ENCODE data around the gene PHACTR2. TPM values are rescaled to one million over a fixed set of nuclear protein-coding genes. Genes with fewer than 3 reads are reported as not detected.

PHACTR2 gene
- total and polyA plus RNA-seq, 2 of the 13 experiments (the other 11 are each of a cell fraction or from before 2014, with no cell fraction given): 11.3 to 28.2 TPM

DNA sequence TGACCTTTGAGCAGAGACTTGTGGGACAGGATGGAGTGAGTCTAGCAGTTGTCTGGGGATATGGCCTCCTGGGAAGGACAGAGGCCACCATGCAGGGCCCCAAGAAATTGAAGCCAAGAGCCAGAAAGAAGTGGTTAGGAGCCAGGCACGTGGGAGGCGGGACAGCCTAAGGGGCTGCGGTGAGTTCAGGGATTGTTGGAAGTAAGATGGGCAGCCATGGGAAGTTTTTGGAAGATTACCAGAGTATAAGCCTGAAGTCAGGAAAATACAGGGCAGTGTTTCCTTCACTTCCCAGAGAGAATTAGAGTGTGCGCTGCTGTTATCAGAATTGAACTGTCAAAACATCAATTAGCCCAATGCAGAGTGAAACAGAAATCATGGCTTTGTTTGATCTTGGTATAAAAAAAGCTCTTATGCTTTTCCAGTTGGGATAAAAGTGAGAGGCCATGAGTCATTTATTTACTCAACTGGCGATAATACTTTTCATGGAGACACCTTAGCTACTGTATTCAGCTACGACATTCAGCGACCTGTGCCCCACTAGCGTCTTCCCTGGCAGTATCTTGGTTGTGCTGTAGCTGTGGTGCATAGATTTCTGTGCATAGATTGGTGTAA, 66.9 kb downstream of the PHACTR2 start (continued):
- TF ChIP-seq, protein P1, sequence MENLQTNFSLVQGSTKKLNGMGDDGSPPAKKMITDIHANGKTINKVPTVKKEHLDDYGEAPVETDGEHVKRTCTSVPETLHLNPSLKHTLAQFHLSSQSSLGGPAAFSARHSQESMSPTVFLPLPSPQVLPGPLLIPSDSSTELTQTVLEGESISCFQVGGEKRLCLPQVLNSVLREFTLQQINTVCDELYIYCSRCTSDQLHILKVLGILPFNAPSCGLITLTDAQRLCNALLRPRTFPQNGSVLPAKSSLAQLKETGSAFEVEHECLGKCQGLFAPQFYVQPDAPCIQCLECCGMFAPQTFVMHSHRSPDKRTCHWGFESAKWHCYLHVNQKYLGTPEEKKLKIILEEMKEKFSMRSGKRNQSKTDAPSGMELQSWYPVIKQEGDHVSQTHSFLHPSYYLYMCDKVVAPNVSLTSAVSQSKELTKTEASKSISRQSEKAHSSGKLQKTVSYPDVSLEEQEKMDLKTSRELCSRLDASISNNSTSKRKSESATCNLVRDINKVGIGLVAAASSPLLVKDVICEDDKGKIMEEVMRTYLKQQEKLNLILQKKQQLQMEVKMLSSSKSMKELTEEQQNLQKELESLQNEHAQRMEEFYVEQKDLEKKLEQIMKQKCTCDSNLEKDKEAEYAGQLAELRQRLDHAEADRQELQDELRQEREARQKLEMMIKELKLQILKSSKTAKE (CRISPR knock-in tag; IDR thresholded peaks at IDR 0.05; ENCODE audit: borderline replicate concordance): no peak
- TF ChIP-seq CBX5 (CRISPR knock-in tag; IDR thresholded peaks at IDR 0.05; ENCODE audit: borderline replicate concordance): no peak
- TF ChIP-seq SCMH1 (CRISPR knock-in tag; IDR thresholded peaks at IDR 0.05; ENCODE audit: borderline replicate concordance): no peak
- no peak for TF ChIP-seq SATB2 (CRISPR knock-in tag; IDR thresholded peaks at IDR 0.05)
- TF ChIP-seq, protein P2, sequence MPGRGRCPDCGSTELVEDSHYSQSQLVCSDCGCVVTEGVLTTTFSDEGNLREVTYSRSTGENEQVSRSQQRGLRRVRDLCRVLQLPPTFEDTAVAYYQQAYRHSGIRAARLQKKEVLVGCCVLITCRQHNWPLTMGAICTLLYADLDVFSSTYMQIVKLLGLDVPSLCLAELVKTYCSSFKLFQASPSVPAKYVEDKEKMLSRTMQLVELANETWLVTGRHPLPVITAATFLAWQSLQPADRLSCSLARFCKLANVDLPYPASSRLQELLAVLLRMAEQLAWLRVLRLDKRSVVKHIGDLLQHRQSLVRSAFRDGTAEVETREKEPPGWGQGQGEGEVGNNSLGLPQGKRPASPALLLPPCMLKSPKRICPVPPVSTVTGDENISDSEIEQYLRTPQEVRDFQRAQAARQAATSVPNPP (CRISPR knock-in tag; IDR thresholded peaks at IDR 0.05): no peak
- 0 out of 2 replicates have a peak, but pooled peaks have one; percentile 9 for TF ChIP-seq ISL2 (CRISPR knock-in tag; IDR thresholded peaks at IDR 0.05)
- TF ChIP-seq, protein P3, sequence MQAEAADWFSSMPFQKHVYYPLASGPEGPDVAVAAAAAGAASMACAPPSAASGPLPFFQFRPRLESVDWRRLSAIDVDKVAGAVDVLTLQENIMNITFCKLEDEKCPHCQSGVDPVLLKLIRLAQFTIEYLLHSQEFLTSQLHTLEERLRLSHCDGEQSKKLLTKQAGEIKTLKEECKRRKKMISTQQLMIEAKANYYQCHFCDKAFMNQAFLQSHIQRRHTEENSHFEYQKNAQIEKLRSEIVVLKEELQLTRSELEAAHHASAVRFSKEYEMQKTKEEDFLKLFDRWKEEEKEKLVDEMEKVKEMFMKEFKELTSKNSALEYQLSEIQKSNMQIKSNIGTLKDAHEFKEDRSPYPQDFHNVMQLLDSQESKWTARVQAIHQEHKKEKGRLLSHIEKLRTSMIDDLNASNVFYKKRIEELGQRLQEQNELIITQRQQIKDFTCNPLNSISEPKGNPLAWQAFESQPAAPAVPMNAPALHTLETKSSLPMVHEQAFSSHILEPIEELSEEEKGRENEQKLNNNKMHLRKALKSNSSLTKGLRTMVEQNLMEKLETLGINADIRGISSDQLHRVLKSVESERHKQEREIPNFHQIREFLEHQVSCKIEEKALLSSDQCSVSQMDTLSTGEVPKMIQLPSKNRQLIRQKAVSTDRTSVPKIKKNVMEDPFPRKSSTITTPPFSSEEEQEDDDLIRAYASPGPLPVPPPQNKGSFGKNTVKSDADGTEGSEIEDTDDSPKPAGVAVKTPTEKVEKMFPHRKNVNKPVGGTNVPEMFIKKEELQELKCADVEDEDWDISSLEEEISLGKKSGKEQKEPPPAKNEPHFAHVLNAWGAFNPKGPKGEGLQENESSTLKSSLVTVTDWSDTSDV (CRISPR knock-in tag; IDR thresholded peaks at IDR 0.05): no peak
- peak; percentile 2; the same call in 1 of the 2 replicates for TF ChIP-seq MIXL1 (CRISPR knock-in tag; IDR thresholded peaks at IDR 0.05)
- TF ChIP-seq, protein P4, sequence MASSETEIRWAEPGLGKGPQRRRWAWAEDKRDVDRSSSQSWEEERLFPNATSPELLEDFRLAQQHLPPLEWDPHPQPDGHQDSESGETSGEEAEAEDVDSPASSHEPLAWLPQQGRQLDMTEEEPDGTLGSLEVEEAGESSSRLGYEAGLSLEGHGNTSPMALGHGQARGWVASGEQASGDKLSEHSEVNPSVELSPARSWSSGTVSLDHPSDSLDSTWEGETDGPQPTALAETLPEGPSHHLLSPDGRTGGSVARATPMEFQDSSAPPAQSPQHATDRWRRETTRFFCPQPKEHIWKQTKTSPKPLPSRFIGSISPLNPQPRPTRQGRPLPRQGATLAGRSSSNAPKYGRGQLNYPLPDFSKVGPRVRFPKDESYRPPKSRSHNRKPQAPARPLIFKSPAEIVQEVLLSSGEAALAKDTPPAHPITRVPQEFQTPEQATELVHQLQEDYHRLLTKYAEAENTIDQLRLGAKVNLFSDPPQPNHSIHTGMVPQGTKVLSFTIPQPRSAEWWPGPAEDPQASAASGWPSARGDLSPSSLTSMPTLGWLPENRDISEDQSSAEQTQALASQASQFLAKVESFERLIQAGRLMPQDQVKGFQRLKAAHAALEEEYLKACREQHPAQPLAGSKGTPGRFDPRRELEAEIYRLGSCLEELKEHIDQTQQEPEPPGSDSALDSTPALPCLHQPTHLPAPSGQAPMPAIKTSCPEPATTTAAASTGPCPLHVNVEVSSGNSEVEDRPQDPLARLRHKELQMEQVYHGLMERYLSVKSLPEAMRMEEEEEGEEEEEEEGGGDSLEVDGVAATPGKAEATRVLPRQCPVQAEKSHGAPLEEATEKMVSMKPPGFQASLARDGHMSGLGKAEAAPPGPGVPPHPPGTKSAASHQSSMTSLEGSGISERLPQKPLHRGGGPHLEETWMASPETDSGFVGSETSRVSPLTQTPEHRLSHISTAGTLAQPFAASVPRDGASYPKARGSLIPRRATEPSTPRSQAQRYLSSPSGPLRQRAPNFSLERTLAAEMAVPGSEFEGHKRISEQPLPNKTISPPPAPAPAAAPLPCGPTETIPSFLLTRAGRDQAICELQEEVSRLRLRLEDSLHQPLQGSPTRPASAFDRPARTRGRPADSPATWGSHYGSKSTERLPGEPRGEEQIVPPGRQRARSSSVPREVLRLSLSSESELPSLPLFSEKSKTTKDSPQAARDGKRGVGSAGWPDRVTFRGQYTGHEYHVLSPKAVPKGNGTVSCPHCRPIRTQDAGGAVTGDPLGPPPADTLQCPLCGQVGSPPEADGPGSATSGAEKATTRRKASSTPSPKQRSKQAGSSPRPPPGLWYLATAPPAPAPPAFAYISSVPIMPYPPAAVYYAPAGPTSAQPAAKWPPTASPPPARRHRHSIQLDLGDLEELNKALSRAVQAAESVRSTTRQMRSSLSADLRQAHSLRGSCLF (CRISPR knock-in tag; IDR thresholded peaks at IDR 0.05; ENCODE audit: borderline replicate concordance): 0 out of 2 replicates have a peak, but pooled peaks have one; percentile 48
- TF ChIP-seq, protein P5, sequence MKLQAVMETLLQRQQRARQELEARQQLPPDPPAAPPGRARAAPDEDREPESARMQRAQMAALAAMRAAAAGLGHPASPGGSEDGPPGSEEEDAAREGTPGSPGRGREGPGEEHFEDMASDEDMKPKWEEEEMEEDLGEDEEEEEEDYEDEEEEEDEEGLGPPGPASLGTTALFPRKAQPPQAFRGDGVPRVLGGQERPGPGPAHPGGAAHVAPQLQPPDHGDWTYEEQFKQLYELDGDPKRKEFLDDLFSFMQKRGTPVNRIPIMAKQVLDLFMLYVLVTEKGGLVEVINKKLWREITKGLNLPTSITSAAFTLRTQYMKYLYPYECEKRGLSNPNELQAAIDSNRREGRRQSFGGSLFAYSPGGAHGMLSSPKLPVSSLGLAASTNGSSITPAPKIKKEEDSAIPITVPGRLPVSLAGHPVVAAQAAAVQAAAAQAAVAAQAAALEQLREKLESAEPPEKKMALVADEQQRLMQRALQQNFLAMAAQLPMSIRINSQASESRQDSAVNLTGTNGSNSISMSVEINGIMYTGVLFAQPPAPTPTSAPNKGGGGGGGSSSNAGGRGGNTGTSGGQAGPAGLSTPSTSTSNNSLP (IDR thresholded peaks at IDR 0.05; ENCODE audit: low read depth, low read length): peak; percentile 89
- TF ChIP-seq HDAC1 (CRISPR knock-in tag; IDR thresholded peaks at IDR 0.05): no peak
- TF ChIP-seq ZMYM2 (CRISPR knock-in tag; IDR thresholded peaks at IDR 0.05): 0 out of 2 replicates have a peak, but pooled peaks have one; percentile 21
- TF ChIP-seq ZNF777 (CRISPR knock-in tag; IDR thresholded peaks at IDR 0.05): no peak

All from HepG2 (cell line).